GM12878 (cell line): ENCODE results near the gene SLC1A5.
A peak's percentile ranks its signal among the peaks of the same experiment; 100 is the strongest.

Source experiments
- CTCF ChIP-seq, 3 experiments: IDR thresholded peaks in 2 of 3; conservative IDR thresholded peaks in 1 of 3; 2 replicates each; pipeline ENCODE4 v1.5.1; 2011; ENCODE audit warnings: low read depth in 3 of 3, low read length in 3 of 3, mild to moderate bottlenecking in 3 of 3, control low read depth in 2 of 3, moderate library complexity in 2 of 3, inconsistent platforms in 1 of 3, mixed read lengths in 1 of 3; ENCODE audit not compliant: control insufficient read depth in 2 of 3, insufficient read depth in 1 of 3; ENCODE audit errors: extremely low read depth in 1 of 3
- KLF5 ChIP-seq: fragments of 450-650 bp; IDR thresholded peaks from 2 replicates; pipeline ENCODE4 v1.6.1; 2014; ENCODE audit warnings: mild to moderate bottlenecking; ENCODE audit not compliant: partially characterized antibody
- POLR2A ChIP-seq: IDR thresholded peaks from 2 replicates; pipeline ENCODE4 v1.6.1; 2011; ENCODE audit warnings: low read depth, mild to moderate bottlenecking, low read length
- RAD21 ChIP-seq: IDR thresholded peaks from 2 replicates; pipeline ENCODE4 v1.6.1; 2011; ENCODE audit warnings: mild to moderate bottlenecking, low read depth, low read length, moderate library complexity; ENCODE audit not compliant: insufficient read depth
- TF ChIP-seq, protein P1 (sequence below): IDR thresholded peaks from 2 replicates; pipeline ENCODE4 v1.6.1; 2012; ENCODE audit warnings: low read depth, low read length, improper control_type of control experiment

- TF ChIP-seq, protein P1, sequence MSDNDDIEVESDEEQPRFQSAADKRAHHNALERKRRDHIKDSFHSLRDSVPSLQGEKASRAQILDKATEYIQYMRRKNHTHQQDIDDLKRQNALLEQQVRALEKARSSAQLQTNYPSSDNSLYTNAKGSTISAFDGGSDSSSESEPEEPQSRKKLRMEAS = no peak
- peak; percentile 66 for TF ChIP-seq POLR2A
- no peak for TF ChIP-seq CTCF (IDR thresholded peaks at IDR 0.05 in 2 of 3, conservative IDR thresholded peaks at IDR 0.05 in 1 of 3; ENCODE audit: control insufficient read depth in 2 of 3, extremely low read depth in 1 of 3, insufficient read depth in 1 of 3, low read depth in 3 of 3, low read length in 3 of 3)
- TF ChIP-seq RAD21 = no peak
- no peak for TF ChIP-seq KLF5
Measured at GRCh38 chr19:46746281-46747057, 41.9 kb downstream of the SLC1A5 start, which contains the start of gene STRN4.
